ENCODE results near the gene MRPL12.

GRCh38 chr17:81714412-81715106, 11.4 kb downstream of the MRPL12 start:
- TF ChIP-seq CTCF (IDR thresholded peaks at IDR 0.05) (no peak), POLR2A (IDR thresholded peaks at IDR 0.05) (no peak)
